ENCODE results near the gene EPC1. TPM values are rescaled to one million over a fixed set of nuclear protein-coding genes. Genes with fewer than 3 reads are reported as not detected.

The EPC1 gene
- polyA plus RNA-seq, 1 of the 3 experiments (the other 2 are of a cell fraction), result 21.8 TPM

GRCh38 chr10:32367793-32368453 is 21.0 kb upstream of the EPC1 start:
- Histone ChIP-seq H3K27ac (ENCODE audit: low read depth in 2 of 2, low read length in 1 of 2) (no peak overlapping the region), H3K79me2 (ENCODE audit: insufficient read depth) (peaks cover 59% of the 10 kb centered on the region), H3K4me3 (ENCODE audit: low read depth in 2 of 2, low read length in 1 of 2) (no peak overlapping the region; a peak in 1 of 4 replicates), H3K4me2 (no peak overlapping the region), H3K27me3 (ENCODE audit: insufficient read depth) (no peaks in the 10 kb centered on the region), H4K20me1 (ENCODE audit: insufficient read depth) (peaks cover 4% of the 10 kb centered on the region; the same call in 1 of the 2 replicates), H2AFZ (ENCODE audit: low read depth) (no peak overlapping the region), H3K9me3 (no peaks in the 10 kb centered on the region), H3K9me2 (no peaks in the 10 kb centered on the region), H3K9ac (no peak overlapping the region), H3K36me3 (replicated peaks in 1 of 2; ENCODE audit: control insufficient read depth in 1 of 2, insufficient read depth in 2 of 2, low read length in 1 of 2) (peaks cover 6 to 7% of the 10 kb centered on the region in 2 experiments), H3F3A (replicated peaks; ENCODE audit: insufficient read depth) (peaks cover 21% of the 10 kb centered on the region), H3K4me1 (ENCODE audit: control insufficient read depth in 1 of 2, insufficient read depth in 2 of 2, low read depth in 1 of 2, low read length in 1 of 2) (no peaks in the 10 kb centered on the region; a peak in 1 of 4 replicates)
- DNase-seq, result peak; percentile 46
- POLR2A ChIA-PET, result no interaction called here
- CTCF ChIA-PET, result interaction anchor here (0.5 to 2.7 kb wide), 23 partner anchors 8 to 607 kb away, joined by 3 to 15 read pairs (median 4); no protein-coding TSS in a partner anchor
- 52% methylated on average over 7 of the region's 7 CpGs for WGBS (ENCODE audit: low lambda C conversion rate)
- peak; percentile 87 for TF ChIP-seq CTCF (IDR thresholded peaks at IDR 0.05)
- peak; percentile 82 for TF ChIP-seq RAD21 (IDR thresholded peaks at IDR 0.05; ENCODE audit: low read length)
- TF ChIP-seq SMC3 (IDR thresholded peaks at IDR 0.05; ENCODE audit: low read depth, low read length), result peak; percentile 61
- no peak for TF ChIP-seq MXI1 (IDR thresholded peaks at IDR 0.05; ENCODE audit: low read depth, low read length)
- no peak for TF ChIP-seq CHD2 (IDR thresholded peaks at IDR 0.05; ENCODE audit: low read length, partially characterized antibody)

GRCh38 chr10:32366588-32366987 is 19.6 kb upstream of the EPC1 start:
- ChIA-PET CTCF (interaction anchor here (0.6 to 2.1 kb wide), 14 partner anchors 9 to 176 kb away, joined by 3 to 15 read pairs (median 4); no protein-coding TSS in a partner anchor), POLR2A (no interaction called here)
- TF ChIP-seq, protein P1, sequence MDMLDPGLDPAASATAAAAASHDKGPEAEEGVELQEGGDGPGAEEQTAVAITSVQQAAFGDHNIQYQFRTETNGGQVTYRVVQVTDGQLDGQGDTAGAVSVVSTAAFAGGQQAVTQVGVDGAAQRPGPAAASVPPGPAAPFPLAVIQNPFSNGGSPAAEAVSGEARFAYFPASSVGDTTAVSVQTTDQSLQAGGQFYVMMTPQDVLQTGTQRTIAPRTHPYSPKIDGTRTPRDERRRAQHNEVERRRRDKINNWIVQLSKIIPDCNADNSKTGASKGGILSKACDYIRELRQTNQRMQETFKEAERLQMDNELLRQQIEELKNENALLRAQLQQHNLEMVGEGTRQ (IDR thresholded peaks at IDR 0.05; ENCODE audit: borderline replicate concordance, low read depth, low read length), result no peak
- TF ChIP-seq, protein P2, sequence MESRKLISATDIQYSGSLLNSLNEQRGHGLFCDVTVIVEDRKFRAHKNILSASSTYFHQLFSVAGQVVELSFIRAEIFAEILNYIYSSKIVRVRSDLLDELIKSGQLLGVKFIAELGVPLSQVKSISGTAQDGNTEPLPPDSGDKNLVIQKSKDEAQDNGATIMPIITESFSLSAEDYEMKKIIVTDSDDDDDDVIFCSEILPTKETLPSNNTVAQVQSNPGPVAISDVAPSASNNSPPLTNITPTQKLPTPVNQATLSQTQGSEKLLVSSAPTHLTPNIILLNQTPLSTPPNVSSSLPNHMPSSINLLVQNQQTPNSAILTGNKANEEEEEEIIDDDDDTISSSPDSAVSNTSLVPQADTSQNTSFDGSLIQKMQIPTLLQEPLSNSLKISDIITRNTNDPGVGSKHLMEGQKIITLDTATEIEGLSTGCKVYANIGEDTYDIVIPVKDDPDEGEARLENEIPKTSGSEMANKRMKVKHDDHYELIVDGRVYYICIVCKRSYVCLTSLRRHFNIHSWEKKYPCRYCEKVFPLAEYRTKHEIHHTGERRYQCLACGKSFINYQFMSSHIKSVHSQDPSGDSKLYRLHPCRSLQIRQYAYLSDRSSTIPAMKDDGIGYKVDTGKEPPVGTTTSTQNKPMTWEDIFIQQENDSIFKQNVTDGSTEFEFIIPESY (IDR thresholded peaks at IDR 0.05; ENCODE audit: borderline replicate concordance, low read depth), result no peak
- TF ChIP-seq CTCF (IDR thresholded peaks at IDR 0.05) (no peak), EZH2phosphoT487 (IDR thresholded peaks at IDR 0.05; ENCODE audit: borderline replicate concordance, low read depth) (no peak)
- Histone ChIP-seq H3K9me2 (no peaks in the 10 kb centered on the region), H3K27ac (ENCODE audit: low read depth in 2 of 2, low read length in 1 of 2) (no peak overlapping the region), H3K9me3 (no peaks in the 10 kb centered on the region), H3K4me1 (ENCODE audit: control insufficient read depth in 1 of 2, insufficient read depth in 2 of 2, low read depth in 1 of 2, low read length in 1 of 2) (peaks cover 0 to 2% of the 10 kb centered on the region in 2 experiments; a peak in 2 of 4 replicates), H3F3A (replicated peaks; ENCODE audit: insufficient read depth) (peaks cover 17% of the 10 kb centered on the region), H3K79me2 (ENCODE audit: insufficient read depth) (peaks cover 50% of the 10 kb centered on the region), H3K9ac (no peak overlapping the region), H3K4me2 (no peak overlapping the region), H2AFZ (ENCODE audit: low read depth) (no peak overlapping the region), H3K4me3 (ENCODE audit: low read depth in 2 of 2, low read length in 1 of 2) (no peak overlapping the region), H4K20me1 (ENCODE audit: insufficient read depth) (peaks cover 4% of the 10 kb centered on the region; the same call in 1 of the 2 replicates), H3K27me3 (ENCODE audit: insufficient read depth) (no peaks in the 10 kb centered on the region), H3K36me3 (replicated peaks in 1 of 2; ENCODE audit: control insufficient read depth in 1 of 2, insufficient read depth in 2 of 2, low read length in 1 of 2) (peaks cover 4 to 5% of the 10 kb centered on the region in 2 experiments)
- WGBS (ENCODE audit: low lambda C conversion rate), result 86% methylated on average over 3 of the region's 3 CpGs
- DNase-seq, result no peak

All from SK-N-SH (cell line).